Kidney (tissue), 14 donors: ENCODE results near the gene TENT4B. TPM values are rescaled to one million over a fixed set of nuclear protein-coding genes. Genes with fewer than 3 reads are reported as not detected.

Source experiments
- DNase-seq, 5 donors: peaks; one replicate each; pipeline ENCODE4 v3.0.0-alpha.2; 2013 to 2020
- FAIRE-seq: peaks from 2 replicates; lab custom pipeline; 2012; peaks lifted over from hg19 to GRCh38; lab: Jason Lieb, UNC
- H3K27ac ChIP-seq, 2 donors: one replicate each; pipeline ENCODE4 v1.7.0; 2013; ENCODE audit warnings: low read depth in 2 of 2, low read length in 2 of 2, inconsistent platforms in 1 of 2
- H3K27me3 ChIP-seq: one replicate; pipeline ENCODE4 v1.7.1; 2013; ENCODE audit warnings: low read length, inconsistent platforms; ENCODE audit not compliant: control insufficient read depth, insufficient read depth
- H3K36me3 ChIP-seq, 3 donors: one replicate each; pipeline versions ENCODE4 v1.7.0 to v1.7.1; 2013; ENCODE audit warnings: low read length in 3 of 3, control low read depth in 1 of 3, inconsistent platforms in 1 of 3; ENCODE audit not compliant: insufficient read depth in 3 of 3, control insufficient read depth in 2 of 3
- H3K4me1 ChIP-seq, 3 donors: one replicate each; pipeline versions ENCODE4 v1.7.0 to v1.7.1; 2013; ENCODE audit warnings: low read length in 3 of 3, inconsistent platforms in 1 of 3, low read depth in 1 of 3; ENCODE audit not compliant: control insufficient read depth in 2 of 3, insufficient read depth in 2 of 3
- H3K4me3 ChIP-seq, 3 donors: one replicate each; pipeline versions ENCODE4 v1.7.0 to v1.8.1; 2013; ENCODE audit warnings: low read length in 3 of 3, control low read depth in 1 of 3, inconsistent platforms in 1 of 3
- H3K9ac ChIP-seq, 3 donors: one replicate each; pipeline versions ENCODE4 v1.7.0 to v1.7.1; 2013; ENCODE audit warnings: low read length in 3 of 3, control low read depth in 1 of 3, inconsistent platforms in 1 of 3
- H3K9me3 ChIP-seq, 3 donors: one replicate each; pipeline versions ENCODE4 v1.7.0 to v1.7.1; 2013; ENCODE audit warnings: low read length in 3 of 3, control low read depth in 1 of 3, inconsistent platforms in 1 of 3; ENCODE audit not compliant: control insufficient read depth in 2 of 3, insufficient read depth in 1 of 3
- intact Hi-C: fragments of 100-400 bp; cut with DNase I; formaldehyde crosslinking; loops from one replicate; pipeline ENCODE4 v1.11.1; 2022
- polyA plus RNA-seq: library from polyadenylated mRNA; stranded (reverse); fragments of 350-450 nt; fragmentation: Illumina TruSeq; extraction: RNeasy Lipid Tissue Mini Kit (QIAGEN cat#74804); gene quantifications from one replicate; pipeline ENCODE4 v1.2.3, GENCODE V29; 2014; ENCODE audit warnings: low read depth, low replicate concordance; ENCODE audit not compliant: insufficient read depth
- total RNA-seq: library from RNA; stranded (reverse); fragmentation: NEBNext Ultra II Directional; extraction: Animal tissue kit (Norgen Biotek cat#: 25700); gene quantifications from one replicate; pipeline ENCODE4 v1.2.1, GENCODE V29; 2021
- TF ChIP-seq, protein P1 (sequence below): IDR thresholded peaks from 3 replicates; pipeline ENCODE4 v1.5.1; 2012; ENCODE audit warnings: mild to moderate bottlenecking, moderate library complexity, borderline replicate concordance; ENCODE audit not compliant: insufficient read depth; ENCODE audit errors: extremely low read depth
- donor health status: control.
- donor health status: control.
- donor health status: control.
- donor health status: control.
- donor health status: control.
- donor health status: DM: yes; HTN: yes; CAD: no.
- donor health status: Normal renal cell carcinoma (clear cell type).

The TENT4B gene
- total and polyA plus RNA-seq, 2 donors from 2014 or later: 4.7 to 13.2 TPM

DNA sequence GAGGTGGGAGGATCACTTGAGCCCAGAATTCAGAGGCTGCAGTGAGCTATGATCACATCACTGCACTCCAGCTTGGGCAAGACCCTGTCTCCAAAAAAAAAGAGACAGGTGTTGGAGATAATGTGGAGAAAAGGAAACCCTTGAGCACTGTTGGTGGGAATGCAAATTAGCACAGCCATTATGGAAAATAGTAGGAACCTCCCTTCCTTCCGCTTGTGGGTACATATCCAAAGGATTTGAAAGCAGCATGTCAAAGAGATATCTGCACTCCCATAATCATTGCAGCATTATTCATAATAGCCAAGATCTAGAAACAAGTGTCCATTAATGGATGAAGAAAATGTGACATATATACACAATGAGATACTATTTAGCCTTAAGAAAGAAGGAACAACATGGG, 103.5 kb downstream of the TENT4B start:
- Histone ChIP-seq H3K27ac (no peak overlapping the region), H3K4me3 (no peak overlapping the region), H3K9me3 (no peaks in the 10 kb centered on the region), H3K4me1 (no peaks in the 10 kb centered on the region), H3K9ac (no peak overlapping the region), H3K36me3 (no peaks in the 10 kb centered on the region), H3K27me3 (no peaks in the 10 kb centered on the region)
- intact Hi-C loops: no loop called here
- no peak for FAIRE-seq
- DNase-seq: no peak
- TF ChIP-seq, protein P1, sequence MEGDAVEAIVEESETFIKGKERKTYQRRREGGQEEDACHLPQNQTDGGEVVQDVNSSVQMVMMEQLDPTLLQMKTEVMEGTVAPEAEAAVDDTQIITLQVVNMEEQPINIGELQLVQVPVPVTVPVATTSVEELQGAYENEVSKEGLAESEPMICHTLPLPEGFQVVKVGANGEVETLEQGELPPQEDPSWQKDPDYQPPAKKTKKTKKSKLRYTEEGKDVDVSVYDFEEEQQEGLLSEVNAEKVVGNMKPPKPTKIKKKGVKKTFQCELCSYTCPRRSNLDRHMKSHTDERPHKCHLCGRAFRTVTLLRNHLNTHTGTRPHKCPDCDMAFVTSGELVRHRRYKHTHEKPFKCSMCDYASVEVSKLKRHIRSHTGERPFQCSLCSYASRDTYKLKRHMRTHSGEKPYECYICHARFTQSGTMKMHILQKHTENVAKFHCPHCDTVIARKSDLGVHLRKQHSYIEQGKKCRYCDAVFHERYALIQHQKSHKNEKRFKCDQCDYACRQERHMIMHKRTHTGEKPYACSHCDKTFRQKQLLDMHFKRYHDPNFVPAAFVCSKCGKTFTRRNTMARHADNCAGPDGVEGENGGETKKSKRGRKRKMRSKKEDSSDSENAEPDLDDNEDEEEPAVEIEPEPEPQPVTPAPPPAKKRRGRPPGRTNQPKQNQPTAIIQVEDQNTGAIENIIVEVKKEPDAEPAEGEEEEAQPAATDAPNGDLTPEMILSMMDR: no peak

DNA sequence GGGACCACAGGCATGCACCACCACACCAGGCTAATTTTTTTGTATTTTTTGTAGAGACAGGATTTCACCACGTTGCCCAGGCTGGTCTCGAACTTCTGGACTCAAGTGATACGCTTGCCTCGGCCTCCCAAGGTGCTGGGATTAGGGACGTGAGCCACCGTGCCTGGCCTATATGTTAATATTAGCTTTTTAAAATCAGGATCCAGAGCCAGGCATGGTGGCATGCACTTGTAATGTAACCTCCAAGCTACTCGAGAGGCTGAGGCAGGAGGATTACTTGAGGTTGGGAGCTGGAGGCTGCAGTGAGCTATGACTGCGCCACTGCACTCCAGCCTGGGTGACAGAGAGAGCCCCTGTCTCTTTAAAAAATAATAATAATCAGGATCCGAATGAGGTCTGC, 104.8 kb downstream of the TENT4B start:
- intact Hi-C loops: no loop called here

DNA sequence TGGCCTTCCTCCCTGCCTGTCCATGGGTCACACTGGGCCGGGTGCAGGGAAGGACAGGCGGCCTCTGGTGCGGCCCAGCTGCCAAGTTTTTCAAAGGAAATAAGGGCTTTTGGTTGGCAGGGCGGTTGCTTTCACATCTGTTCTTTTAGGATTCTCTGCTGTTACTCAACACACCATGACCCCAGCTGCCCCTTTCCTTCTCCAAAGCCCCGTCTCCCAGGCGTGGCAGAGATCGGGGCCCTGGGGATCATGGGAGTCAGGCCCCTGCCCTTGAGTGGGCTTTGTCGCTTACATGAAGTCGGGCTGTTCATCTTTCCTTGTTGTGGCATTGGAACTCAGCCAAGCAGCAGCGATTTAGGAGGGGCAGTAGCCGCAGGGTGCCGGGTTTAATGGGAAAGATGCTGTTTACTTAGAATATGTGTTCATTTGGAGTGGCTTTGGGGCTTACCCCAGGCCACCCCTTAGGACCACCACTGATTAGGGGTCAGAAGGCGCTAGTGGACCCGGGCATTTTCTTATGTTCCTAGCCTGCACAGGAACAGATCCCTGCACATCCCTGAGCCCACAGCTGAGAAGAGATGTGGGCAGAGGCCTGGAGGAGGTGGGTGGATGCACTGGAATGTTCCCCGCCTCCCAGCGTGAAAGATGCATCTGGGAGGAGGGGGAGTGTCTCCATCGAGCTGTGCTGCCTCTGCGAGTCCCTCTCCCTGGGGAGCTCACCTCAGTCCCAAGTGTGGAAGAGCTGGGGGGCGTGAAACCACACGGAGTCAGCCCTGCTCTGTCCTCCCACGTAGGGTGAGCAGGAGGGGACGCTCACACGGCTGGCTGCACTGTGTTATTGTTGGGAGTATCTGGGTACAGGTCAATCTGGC, 106.5 kb downstream of the TENT4B start:
- no peak overlapping the region for H3K4me3 ChIP-seq
- H3K27ac ChIP-seq: no peak overlapping the region
- H3K4me1 ChIP-seq: no peaks in the 10 kb centered on the region
- H3K9ac ChIP-seq: no peak overlapping the region
- H3K36me3 ChIP-seq: no peaks in the 10 kb centered on the region
- DNase-seq (peak; percentile 59 to 74 (median 68)), FAIRE-seq (no peak)
- intact Hi-C loops: no loop called here
- H3K9me3 ChIP-seq: no peaks in the 10 kb centered on the region
- TF ChIP-seq, protein P1: no peak
- H3K27me3 ChIP-seq: no peaks in the 10 kb centered on the region

More for the DNA sequence above, 104.8 kb downstream of the TENT4B start:
- FAIRE-seq (no peak), DNase-seq (peak in 1 of 5 donors; percentile 13)
- TF ChIP-seq, protein P1: no peak
- no peaks in the 10 kb centered on the region for H3K9me3 ChIP-seq
- H3K9ac ChIP-seq: no peak overlapping the region
- no peak overlapping the region for H3K4me3 ChIP-seq
- no peaks in the 10 kb centered on the region for H3K36me3 ChIP-seq
- H3K4me1 ChIP-seq: no peaks in the 10 kb centered on the region
- H3K27me3 ChIP-seq: no peaks in the 10 kb centered on the region
- no peak overlapping the region for H3K27ac ChIP-seq
